HEK293 (cell line): ENCODE measurements around the gene NIPBL.

Experiments used
- CTCF ChIA-PET: fragments of 350-600 bp; formaldehyde crosslinking; extraction: SDS; loops from one replicate; lab custom pipeline; 2021; ENCODE audit warnings: antibody characterized with exemption; lab: Yijun Ruan, JAX
- POLR2A ChIA-PET: fragments of 300-600 bp; formaldehyde crosslinking; extraction: SDS; loops from one replicate; lab custom pipeline; 2020; ENCODE audit warnings: antibody characterized with exemption, inconsistent platforms; lab: Yijun Ruan, JAX
- H3K27ac ChIP-seq: fragments of 200-500 bp; sonication (Bioruptor generic); 2 replicates; pipeline ENCODE4 v1.5.1; 2014; ENCODE audit warnings: low read depth, low read length, control low read depth, inconsistent platforms; ENCODE audit errors: extremely low read depth
- H3K36me3 ChIP-seq, 2 experiments: fragments of 200-500 bp in 1 of 2; sonication (Bioruptor generic) in 1 of 2; 1 replicate in 1 of 2; 2 replicates in 1 of 2; pipeline ENCODE4 v1.5.1; 2014 to 2017; ENCODE audit warnings: inconsistent platforms in 2 of 2, low read length in 2 of 2; ENCODE audit not compliant: control insufficient read depth in 2 of 2, insufficient read depth in 1 of 2
- H3K4me1 ChIP-seq: fragments of 200-500 bp; sonication (Bioruptor generic); 2 replicates; pipeline ENCODE4 v1.5.1; 2014; ENCODE audit warnings: mild to moderate bottlenecking, low read length, inconsistent platforms; ENCODE audit not compliant: control insufficient read depth, insufficient read depth
- H3K4me3 ChIP-seq: 2 replicates; pipeline ENCODE4 v1.5.1; 2011; ENCODE audit warnings: low read depth, mild to moderate bottlenecking, control low read depth, low read length, moderate library complexity
- H3K9me3 ChIP-seq: fragments of 200-500 bp; sonication (Bioruptor generic); 2 replicates; pipeline ENCODE4 v1.5.1; 2014; ENCODE audit warnings: low read depth, low read length, inconsistent platforms; ENCODE audit not compliant: control insufficient read depth, insufficient read depth
- CTCF ChIP-seq: fragments of 450-650 bp; formaldehyde crosslinking; IDR thresholded peaks from 2 replicates; pipeline ENCODE4 v1.5.1; 2016; ENCODE audit warnings: missing biosample characterization, missing genetic modification characterization
- GLIS2 ChIP-seq: fragments of 450-650 bp; formaldehyde crosslinking; IDR thresholded peaks from 2 replicates; pipeline ENCODE4 v1.5.1; 2016; ENCODE audit warnings: missing biosample characterization, missing genetic modification characterization
- KLF16 ChIP-seq: fragments of 450-650 bp; formaldehyde crosslinking; IDR thresholded peaks from 2 replicates; pipeline ENCODE4 v1.5.1; 2017; ENCODE audit warnings: missing biosample characterization, missing genetic modification characterization
- MYNN ChIP-seq: fragments of 450-650 bp; formaldehyde crosslinking; IDR thresholded peaks from 2 replicates; pipeline ENCODE4 v1.5.1; 2016; ENCODE audit warnings: missing biosample characterization, missing genetic modification characterization, borderline replicate concordance
- PRDM2 ChIP-seq: fragments of 450-650 bp; formaldehyde crosslinking; IDR thresholded peaks from 2 replicates; pipeline ENCODE4 v1.5.1; 2016; ENCODE audit warnings: missing biosample characterization, missing genetic modification characterization, borderline replicate concordance
- SCRT1 ChIP-seq: fragments of 450-650 bp; formaldehyde crosslinking; IDR thresholded peaks from 2 replicates; pipeline ENCODE4 v1.5.1; 2016; ENCODE audit warnings: missing biosample characterization, missing genetic modification characterization, borderline replicate concordance
- TCF7L2 ChIP-seq: IDR thresholded peaks from 2 replicates; pipeline ENCODE4 v1.6.1; 2011; ENCODE audit warnings: low read depth, mild to moderate bottlenecking, inconsistent platforms, low read length, moderate library complexity, borderline replicate concordance
- ZFP37 ChIP-seq: fragments of 450-650 bp; formaldehyde crosslinking; IDR thresholded peaks from 2 replicates; pipeline ENCODE4 v1.5.1; 2016; ENCODE audit warnings: missing biosample characterization, missing genetic modification characterization
- ZFP41 ChIP-seq: fragments of 450-650 bp; formaldehyde crosslinking; IDR thresholded peaks from 2 replicates; pipeline ENCODE4 v1.5.1; 2016; ENCODE audit warnings: missing biosample characterization, missing genetic modification characterization, borderline replicate concordance
- ZNF121 ChIP-seq: fragments of 450-650 bp; formaldehyde crosslinking; IDR thresholded peaks from 2 replicates; pipeline ENCODE4 v1.5.1; 2016; ENCODE audit warnings: missing biosample characterization, missing genetic modification characterization
- ZNF138 ChIP-seq: fragments of 450-650 bp; formaldehyde crosslinking; IDR thresholded peaks from 2 replicates; pipeline ENCODE4 v1.5.1; 2016; ENCODE audit warnings: missing biosample characterization, missing genetic modification characterization, borderline replicate concordance
- ZNF239 ChIP-seq: fragments of 450-650 bp; formaldehyde crosslinking; IDR thresholded peaks from 2 replicates; pipeline ENCODE4 v1.5.1; 2016; ENCODE audit warnings: missing biosample characterization, missing genetic modification characterization
- ZNF292 ChIP-seq: fragments of 450-650 bp; formaldehyde crosslinking; IDR thresholded peaks from 2 replicates; pipeline ENCODE4 v1.5.1; 2016; ENCODE audit warnings: low read depth, missing biosample characterization, missing genetic modification characterization, borderline replicate concordance
- ZNF341 ChIP-seq: fragments of 450-650 bp; formaldehyde crosslinking; IDR thresholded peaks from 2 replicates; pipeline ENCODE4; 2016; ENCODE audit warnings: low read depth, missing biosample characterization, missing genetic modification characterization
- ZNF354C ChIP-seq: fragments of 450-650 bp; formaldehyde crosslinking; IDR thresholded peaks from 2 replicates; pipeline ENCODE4 v1.5.1; 2016; ENCODE audit warnings: missing biosample characterization, missing genetic modification characterization, low read depth, borderline replicate concordance
- ZNF391 ChIP-seq: fragments of 450-650 bp; formaldehyde crosslinking; IDR thresholded peaks from 2 replicates; pipeline ENCODE4 v1.5.1; 2016; ENCODE audit warnings: low read depth, missing biosample characterization, missing genetic modification characterization, borderline replicate concordance
- ZNF664 ChIP-seq: fragments of 450-650 bp; formaldehyde crosslinking; IDR thresholded peaks from 2 replicates; pipeline ENCODE4 v1.5.1; 2016; ENCODE audit warnings: missing biosample characterization, missing genetic modification characterization
- ZNF692 ChIP-seq: fragments of 450-650 bp; formaldehyde crosslinking; IDR thresholded peaks from 2 replicates; pipeline ENCODE4 v1.5.1; 2016; ENCODE audit warnings: missing biosample characterization, missing genetic modification characterization
- ZNF704 ChIP-seq: fragments of 450-650 bp; formaldehyde crosslinking; IDR thresholded peaks from 2 replicates; pipeline ENCODE4 v1.5.1; 2016; ENCODE audit warnings: missing biosample characterization, missing genetic modification characterization

The NIPBL gene

GRCh38 chr5:37075399-37075950, 198.9 kb downstream of the NIPBL start:
- no peak overlapping the region for H3K4me3 ChIP-seq
- no peak overlapping the region for H3K27ac ChIP-seq
- ChIA-PET CTCF (interaction anchor here (0.5 to 1.2 kb wide), 2 partner anchors 366 to 375 kb away, joined by 3 to 5 read pairs; no protein-coding TSS in a partner anchor), POLR2A (no interaction called here)
- H3K36me3 ChIP-seq, result peaks cover 11 to 20% of the 10 kb centered on the region in 2 experiments
- no peaks in the 10 kb centered on the region for H3K9me3 ChIP-seq
- H3K4me1 ChIP-seq, result no peaks in the 10 kb centered on the region
- TF ChIP-seq PRDM2 (no peak), ZNF704 (tag by site-specific recombination) (no peak), ZNF138 (tag by site-specific recombination) (no peak)

GRCh38 chr5:37077146-37077545, 200.6 kb downstream of the NIPBL start:
- CTCF ChIA-PET, result no interaction called here
- Histone ChIP-seq H3K9me3 (no peaks in the 10 kb centered on the region), H3K27ac (no peak overlapping the region), H3K4me1 (no peaks in the 10 kb centered on the region), H3K36me3 (peaks cover 16 to 20% of the 10 kb centered on the region in 2 experiments), H3K4me3 (no peak overlapping the region)
- POLR2A ChIA-PET, result no interaction called here
- TF ChIP-seq ZNF391 (tag by site-specific recombination) (no peak), TCF7L2 (no peak), GLIS2 (tag by site-specific recombination) (no peak), ZFP37 (tag by site-specific recombination) (no peak), ZFP41 (tag by site-specific recombination) (no peak)

GRCh38 chr5:37080697-37081096, 204.1 kb downstream of the NIPBL start:
- no peaks in the 10 kb centered on the region for H3K4me1 ChIP-seq
- no peaks in the 10 kb centered on the region for H3K9me3 ChIP-seq
- ChIA-PET POLR2A (no interaction called here), CTCF (interaction anchor here (0.6 kb wide), 1 partner anchor 56 kb away, joined by 4 read pairs; no protein-coding TSS in a partner anchor)
- H3K27ac ChIP-seq, result no peak overlapping the region
- H3K36me3 ChIP-seq, result peaks cover 19 to 28% of the 10 kb centered on the region in 2 experiments
- H3K4me3 ChIP-seq, result no peak overlapping the region
- TF ChIP-seq SCRT1 (no peak), KLF16 (tag by site-specific recombination) (no peak), ZNF121 (tag by site-specific recombination) (no peak), ZNF664 (tag by site-specific recombination) (no peak), ZNF692 (no peak), ZNF239 (no peak), ZNF354C (tag by site-specific recombination) (no peak), ZNF341 (tag by site-specific recombination) (no peak), MYNN (tag by site-specific recombination) (no peak), CTCF (tag by site-specific recombination) (no peak), ZNF292 (tag by site-specific recombination) (no peak)
